ENCODE data around the gene NOP58. TPM values are rescaled to one million over a fixed set of nuclear protein-coding genes. Genes with fewer than 3 reads are reported as not detected.
A peak's percentile ranks its signal among the peaks of the same experiment; 100 is the strongest.
"Not testable (repeated sequence)": the region's sequence is repeated elsewhere in the genome, so short reads cannot be mapped to it uniquely, and the experiment has no call there.

NOP58 gene, protein sequence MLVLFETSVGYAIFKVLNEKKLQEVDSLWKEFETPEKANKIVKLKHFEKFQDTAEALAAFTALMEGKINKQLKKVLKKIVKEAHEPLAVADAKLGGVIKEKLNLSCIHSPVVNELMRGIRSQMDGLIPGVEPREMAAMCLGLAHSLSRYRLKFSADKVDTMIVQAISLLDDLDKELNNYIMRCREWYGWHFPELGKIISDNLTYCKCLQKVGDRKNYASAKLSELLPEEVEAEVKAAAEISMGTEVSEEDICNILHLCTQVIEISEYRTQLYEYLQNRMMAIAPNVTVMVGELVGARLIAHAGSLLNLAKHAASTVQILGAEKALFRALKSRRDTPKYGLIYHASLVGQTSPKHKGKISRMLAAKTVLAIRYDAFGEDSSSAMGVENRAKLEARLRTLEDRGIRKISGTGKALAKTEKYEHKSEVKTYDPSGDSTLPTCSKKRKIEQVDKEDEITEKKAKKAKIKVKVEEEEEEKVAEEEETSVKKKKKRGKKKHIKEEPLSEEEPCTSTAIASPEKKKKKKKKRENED
- 69.5 and 74.5 TPM in 2 replicates for total RNA-seq

DNA sequence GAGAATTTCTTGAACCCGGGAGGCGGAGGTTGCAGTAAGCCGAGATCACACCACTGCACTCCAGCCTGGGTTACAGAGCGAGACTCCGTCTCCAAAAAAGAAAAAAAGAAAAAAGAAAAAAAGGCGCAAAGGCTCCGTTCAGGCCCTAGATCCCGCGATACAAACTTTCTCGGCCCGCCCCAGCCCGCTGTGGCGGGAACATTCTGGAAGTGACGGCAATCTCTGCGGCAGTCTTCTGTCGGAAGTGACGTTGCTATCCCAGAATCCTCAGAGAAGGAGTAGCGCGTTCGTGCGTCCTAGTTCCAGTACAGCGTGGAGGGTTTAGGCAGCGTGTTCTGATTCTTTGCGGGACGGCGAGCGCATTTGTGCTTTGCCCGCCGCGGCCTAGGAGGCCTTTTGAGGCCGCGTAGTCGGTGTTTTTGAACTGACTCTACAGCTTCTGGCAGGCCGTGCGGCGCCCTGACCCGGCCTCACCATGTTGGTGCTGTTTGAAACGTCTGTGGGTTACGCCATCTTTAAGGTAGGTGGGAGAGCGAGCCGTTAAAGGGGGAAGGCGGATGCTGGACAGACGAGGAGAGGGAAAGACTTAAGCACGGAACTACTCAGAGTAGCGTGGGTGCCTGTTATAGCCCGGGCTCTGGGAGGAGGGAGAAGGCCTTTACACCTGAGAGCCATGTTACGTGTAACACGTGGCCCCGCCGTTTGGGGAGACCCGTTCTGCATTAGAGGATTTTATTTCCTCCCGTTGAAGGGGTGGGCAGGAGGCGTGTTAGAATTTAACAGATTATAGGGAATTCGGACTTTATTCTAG, at the start of gene NOP58:
TSS of gene NOP58 (plus strand) at position 297 of the 811 bp plus-strand sequence. CDS start at position 476, 179 bp downstream.
- peak; percentile 92 for DNase-seq (ENCODE audit: low read depth)

DNA sequence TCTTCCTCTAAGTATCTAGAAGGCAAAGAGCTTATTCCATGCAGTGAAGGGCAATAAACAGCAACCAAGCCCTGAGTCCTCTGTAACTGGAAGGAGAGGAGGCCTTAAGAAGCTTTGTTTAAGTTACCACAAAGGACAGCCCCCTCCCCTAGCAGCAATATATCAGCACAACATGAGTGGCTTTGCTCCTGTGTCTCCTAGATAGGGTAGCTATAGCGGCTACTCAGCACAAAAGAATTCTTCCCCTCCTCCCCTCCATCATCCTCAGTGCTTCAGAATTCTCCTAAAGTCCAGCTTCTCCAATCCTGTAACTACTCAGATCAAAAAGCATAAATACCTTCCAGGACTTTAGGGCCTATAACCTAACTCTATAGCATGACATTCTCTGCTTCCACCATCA, 43.7 kb upstream of the NOP58 start:
- DNase-seq (ENCODE audit: low read depth) = no peak

DNA sequence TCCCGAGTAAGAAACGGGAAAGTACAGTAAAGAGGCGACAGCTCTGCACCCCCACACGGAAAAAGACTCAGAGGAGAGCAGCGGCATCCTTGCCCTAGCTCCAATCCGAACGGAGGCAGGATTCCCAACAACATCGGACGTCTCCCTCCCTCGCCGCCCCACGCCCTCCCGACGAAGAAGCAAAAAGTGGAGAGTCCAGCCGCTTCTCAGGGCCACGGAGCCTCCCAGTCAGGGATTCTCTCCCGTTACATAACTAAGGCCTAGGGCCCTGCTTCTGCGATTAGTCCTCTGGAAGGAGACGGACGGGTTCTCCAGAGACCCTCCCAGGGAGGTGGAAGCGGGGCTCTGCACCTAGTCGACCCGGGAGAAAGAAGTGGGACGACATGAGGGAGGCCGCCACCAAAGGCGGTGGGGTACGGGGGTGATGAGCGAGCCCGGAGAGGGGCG, 27.8 kb upstream of the NOP58 start:
- DNase-seq (ENCODE audit: low read depth) = peak; percentile 13

DNA sequence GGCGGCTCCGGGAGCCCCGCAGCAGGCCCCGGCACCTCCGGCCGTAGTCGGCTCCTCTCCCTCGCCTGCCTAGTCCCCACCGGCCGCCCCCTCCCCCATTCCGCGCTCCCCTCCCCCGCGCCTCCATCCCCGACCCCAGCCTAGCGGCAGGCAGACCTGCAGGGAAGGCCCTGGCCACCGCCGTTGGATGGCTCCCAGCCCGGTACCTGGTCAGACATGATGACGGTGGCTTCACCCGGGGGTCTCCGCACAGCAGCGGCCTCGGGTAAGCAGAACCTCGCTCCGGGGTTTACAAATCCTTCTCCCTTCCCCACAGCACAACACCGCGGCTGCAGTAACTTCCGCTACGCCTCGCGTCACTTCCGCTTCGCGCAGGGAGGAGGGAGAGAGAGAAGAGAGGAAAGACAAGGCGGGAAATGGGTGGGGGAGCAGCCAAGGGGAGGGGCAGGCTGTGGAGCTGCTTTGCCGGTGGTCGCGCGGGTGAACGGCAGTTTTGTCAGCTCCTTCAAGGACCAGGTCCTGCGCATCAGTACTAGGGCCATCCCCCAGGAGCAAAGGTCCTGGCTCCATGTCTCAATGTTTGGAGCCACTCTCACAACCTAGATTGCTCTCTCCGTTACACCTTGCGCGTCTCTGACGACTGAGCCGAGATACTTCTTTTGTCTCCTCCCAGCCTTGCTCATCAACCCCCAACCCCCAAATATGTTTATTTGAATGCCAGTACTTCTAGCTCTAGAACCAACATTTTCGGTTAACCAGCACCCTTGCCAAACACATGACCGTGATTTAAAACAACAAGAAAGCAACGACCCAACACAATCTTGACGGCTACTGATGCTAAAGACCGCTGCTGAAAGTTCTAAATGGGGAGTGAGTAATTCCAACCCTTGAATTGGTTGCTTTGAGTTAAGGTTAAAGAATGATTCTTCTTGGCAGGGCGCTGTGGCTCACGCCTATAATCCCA, 27.0 kb upstream of the NOP58 start, which contains the start of gene SUMO1:
TSS of gene SUMO1 (minus strand) at position 364 of the 964 bp plus-strand sequence. CDS start at position 218, 146 bp downstream.
- peak; percentile 79 for DNase-seq (ENCODE audit: low read depth)

DNA sequence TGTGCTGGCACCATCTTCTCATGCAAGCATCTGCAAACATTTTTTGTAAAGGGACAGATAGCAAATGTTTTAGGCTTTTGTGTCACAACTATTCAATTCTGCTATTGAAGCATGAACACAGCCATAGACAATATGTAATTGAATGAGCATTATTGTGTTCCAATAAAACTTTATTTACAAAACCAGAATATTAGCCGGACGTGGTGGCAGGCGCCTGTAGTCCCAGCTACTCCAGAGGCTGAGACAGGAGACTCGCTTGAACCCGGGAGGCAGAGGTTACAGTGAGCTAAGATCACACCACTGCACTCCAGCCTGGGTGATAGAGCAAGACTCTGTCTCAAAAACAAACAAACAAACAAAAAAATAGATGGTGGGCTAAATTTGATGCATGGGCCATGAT, 17.9 kb upstream of the NOP58 start:
- DNase-seq (ENCODE audit: low read depth) = not testable (repeated sequence)

DNA sequence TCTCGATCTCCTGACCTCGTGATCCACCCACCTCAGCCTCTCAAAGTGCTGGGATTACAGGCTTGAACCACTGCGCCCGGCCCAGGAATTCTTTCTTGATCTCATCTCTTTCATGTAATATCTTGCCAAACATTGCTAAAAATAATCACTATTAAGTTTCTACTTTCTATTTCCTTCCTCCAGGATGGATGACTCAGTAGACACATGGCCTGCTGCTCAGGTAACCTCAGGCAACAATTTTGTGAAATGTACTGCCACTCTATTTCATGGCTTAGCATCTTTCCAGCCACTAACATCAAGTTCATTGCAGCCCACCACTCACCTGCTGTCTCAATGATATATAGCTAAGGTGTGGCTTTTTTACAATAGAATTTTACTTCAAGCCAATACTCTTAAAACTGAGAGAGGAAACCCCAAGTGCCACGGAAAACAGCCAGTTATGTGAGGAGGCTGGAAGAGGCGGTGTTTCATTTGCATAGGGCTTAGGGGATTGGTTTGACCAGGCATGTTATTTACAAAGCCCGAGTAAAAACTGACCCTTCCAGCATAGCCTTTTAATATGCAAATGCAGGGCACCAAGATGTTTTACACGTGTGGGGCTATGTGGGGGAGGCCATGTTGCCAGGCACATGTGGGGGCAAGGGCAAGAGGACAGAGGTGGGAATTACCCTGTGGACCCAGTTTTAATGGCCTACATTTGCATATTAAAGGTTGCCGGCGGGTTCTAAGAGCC, 15.9 kb upstream of the NOP58 start:
- DNase-seq (ENCODE audit: low read depth) = peak; percentile 57

DNA sequence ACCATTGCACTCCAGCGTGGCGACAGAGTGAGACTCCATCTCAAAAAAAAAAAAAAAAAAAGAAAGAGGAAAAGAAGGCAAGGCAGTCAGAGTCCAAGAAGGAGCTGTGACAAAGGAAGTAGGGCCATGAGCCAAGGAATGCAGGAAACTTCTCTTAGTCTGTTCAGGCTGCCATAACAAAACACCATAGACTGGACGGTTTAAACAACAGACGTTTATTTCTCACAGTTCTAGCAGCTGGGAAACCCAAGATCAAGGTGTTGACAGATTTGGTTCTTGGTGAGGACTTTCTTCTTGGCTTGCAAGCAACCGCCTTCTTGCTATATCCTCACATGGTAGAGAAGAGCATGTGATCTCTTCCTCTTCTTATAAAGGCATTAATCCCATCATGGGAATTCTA, 14.1 kb upstream of the NOP58 start:
- DNase-seq (ENCODE audit: low read depth) = no peak

DNA sequence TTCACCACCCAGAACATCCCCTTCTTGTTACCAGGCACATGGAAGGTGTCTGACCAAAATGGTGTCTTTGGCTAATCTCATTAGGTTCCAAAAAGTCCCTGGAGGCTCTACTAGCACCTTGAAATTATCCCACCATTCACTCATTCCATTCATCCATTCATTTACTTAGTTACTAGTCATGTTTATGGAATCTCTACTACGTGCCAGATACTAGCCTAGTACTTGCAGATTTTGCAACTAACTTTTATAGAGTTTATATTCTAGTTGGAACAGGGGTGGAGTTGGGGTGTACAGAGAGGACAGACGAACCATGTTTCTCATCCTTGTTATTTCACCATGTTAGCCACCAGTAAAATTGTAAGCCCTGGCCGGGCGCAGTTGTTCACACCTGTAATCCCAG, 4.0 kb upstream of the NOP58 start:
- peak; percentile 36 for DNase-seq (ENCODE audit: low read depth)

DNA sequence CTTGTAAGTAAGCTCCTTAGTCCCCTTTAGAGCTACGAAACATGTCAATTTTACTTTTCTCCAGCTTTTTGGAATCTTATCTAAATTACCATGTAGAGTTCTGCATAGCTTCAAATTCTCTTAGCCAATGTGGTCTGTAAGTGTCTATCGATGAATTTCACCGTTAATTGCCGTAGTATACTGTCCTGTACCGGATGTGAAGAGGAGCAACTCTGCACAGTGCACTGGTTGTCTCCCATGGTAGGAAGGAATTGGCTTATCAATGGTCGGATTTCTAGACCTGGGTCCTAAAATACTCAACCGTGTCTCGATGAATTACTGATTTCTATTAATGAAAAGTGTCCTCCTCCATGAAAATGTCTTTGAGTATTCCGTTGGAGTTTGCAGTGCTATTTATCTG, 1.9 kb downstream of the NOP58 start:
- DNase-seq (ENCODE audit: low read depth) = no peak

DNA sequence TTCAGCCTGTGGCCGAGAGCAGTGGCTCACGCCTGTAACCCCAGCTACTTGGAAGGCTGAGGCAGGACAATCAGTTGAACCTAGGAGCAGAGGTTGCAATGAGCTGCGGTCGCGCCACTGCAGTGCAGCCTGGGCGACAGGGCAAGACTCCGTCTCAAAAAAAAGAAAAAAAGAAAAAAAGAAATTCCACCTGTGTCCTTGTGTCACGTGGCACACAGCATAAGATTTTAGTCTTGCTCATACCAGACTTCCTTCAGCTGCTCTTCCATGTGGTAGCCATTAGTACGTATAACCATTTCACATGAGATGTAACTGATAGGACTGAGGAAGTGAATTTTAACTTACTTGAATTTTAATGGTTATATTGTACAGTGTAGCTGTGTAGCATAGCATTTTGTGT, 4.0 kb downstream of the NOP58 start:
- DNase-seq (ENCODE audit: low read depth) = no peak

DNA sequence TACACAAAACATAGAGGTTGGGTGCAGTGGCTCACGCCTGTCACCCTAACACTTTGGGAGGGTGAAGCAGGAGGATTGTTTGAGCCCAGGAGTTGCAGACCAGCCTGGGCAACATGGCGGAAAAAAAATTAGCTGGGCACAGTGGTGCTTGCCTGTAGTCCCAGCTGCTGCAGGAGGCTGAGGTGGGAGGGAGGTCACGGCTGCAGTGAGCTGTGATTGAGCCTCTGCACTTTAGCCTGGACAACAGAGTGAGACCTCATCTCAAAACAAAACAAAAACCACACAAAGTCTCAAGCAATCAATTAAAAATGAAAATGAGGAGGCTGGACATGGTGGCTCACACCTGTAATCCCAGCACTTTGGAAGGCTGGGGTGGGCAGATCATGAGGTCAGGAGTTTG, 4.9 kb downstream of the NOP58 start:
- no peak for DNase-seq (ENCODE audit: low read depth)

DNA sequence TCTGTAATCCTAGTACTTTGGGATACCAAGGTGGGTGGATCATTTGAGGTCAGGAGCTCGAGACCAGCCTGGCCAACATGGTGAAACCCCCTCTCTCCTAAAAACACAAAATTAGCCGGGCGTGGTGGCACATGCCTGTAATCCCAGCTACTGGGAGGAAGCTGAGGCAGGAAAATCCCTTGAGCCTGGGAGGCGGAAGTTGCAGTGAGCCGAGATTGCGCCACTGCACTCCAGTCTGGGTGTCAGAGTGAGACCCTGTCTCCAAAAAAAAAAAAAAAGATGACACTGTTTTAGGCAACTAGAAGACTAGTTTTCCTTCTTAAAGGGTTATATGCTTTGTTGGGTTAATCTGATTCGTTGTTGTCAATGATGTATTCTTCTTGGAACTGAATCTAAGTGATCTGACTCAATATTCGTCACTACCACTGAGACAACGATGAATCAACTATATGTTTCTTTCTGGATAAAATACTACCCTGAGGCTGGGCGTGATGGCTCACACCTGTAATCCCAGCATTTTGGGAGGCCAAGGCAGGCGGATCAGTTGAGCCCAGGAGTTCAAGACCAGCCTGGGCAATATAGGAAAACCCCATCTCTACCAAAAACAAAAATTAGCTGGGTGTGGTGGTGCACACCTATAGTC, 10.6 kb downstream of the NOP58 start:
- not testable (repeated sequence) for DNase-seq (ENCODE audit: low read depth)

DNA sequence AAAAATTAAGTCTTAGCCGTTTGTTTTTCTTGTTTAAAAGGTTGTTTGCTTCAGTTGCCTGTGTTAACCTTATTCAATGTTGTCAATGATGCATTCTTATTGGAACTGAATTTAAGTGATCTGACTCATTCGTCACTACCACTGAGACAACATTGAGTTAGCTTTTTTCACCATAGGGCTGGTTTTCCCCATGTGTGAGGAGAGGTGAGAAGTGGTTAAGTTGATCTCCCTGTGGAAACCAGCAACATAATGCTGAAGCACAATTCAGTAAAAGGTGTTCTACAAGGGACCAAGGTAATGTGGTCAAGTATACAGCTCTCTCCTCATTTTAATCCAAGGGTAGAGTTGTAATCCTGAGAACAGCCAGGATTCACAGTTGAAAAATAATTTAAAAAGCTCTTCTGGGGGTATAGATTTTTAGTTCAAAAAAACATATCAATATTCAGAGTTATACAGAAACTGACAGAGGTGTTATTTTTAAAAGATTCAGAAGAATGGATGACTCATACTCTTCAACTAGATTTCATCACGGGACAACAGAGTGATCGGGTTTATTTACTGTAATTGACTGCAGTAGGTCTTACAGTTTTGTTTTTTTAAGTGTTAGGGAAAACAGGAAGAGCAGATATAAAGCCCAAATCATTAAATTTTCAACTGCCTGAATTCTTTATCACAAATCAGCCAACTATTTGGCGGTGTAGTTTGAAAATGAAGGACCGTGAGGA, 12.6 kb downstream of the NOP58 start:
- peak; percentile 89 for DNase-seq (ENCODE audit: low read depth)

DNA sequence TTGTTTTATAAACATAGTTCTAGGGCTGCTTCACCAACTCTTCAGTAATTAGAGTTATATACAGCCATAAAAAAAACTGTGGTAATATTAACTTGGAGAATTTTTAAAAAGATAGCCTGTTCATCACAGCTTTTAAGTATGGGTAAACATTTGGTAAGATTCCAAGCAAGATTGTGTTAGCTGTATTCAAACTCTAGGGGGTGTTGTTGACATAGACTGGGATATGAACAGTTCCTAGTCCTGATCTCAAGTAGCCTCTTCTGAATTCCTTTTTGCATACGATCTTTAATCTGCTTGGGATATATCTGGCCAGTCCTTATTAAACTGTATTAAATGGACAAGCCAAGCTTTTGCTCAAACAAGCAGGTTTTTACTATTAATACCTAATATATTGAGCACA, 13.4 kb downstream of the NOP58 start:
- peak; percentile 74 for DNase-seq (ENCODE audit: low read depth)

DNA sequence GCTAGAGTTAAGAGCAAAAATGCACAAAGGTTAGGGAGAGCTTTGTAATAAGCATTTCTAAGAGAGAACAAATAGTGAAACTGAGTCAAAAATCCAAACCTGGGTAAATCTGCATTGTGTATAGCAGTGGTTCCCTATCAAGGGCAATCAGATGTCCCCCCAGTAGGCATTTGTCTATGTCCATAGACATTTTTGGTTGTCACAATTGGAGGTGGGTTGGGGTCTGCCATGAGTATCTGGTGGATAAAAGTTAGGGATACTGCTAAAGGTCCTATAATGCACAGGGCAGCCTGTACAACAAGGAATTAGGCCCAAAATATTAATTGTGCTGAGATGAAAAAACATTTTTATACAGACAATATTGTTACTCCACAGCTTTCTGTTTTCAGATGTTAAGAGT, 21.0 kb downstream of the NOP58 start:
- DNase-seq (ENCODE audit: low read depth) = no peak

DNA sequence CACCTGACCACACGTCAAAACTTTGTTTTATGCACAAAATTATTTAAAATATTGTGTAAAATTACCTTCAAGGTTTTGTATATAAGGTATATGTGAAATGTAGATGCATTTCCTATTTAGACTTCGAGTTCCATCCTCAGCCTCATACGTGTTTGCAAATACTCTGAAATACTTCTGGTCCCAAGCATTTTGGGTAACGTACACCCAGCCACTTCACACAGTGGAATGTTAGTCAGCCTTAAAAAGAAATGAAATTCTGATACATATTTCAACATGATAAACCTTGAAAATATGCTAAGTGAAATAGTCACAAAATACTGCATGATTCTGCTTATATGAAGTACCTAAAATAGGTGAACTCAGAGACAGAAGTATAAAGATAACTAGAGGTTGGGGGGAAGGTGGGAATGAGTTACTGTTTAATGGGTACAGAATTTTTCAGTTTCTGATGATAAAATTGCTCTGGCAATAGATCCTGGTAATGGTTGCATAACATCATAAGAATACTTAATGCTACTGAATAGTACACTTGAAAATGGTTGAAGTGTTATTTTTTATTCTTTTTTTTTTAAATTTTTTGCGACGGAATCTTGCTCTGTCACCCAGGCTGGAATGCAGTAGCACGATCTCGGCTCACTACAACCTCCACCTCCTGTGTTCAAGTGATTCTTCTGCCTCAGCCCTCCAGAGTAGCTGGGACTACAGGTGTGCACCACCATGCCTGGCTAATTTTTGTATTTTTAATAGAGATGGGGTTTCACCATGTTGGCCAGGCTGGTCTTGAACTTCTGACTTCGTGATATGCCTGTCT, 24.0 kb downstream of the NOP58 start:
- DNase-seq (ENCODE audit: low read depth) = no peak

DNA sequence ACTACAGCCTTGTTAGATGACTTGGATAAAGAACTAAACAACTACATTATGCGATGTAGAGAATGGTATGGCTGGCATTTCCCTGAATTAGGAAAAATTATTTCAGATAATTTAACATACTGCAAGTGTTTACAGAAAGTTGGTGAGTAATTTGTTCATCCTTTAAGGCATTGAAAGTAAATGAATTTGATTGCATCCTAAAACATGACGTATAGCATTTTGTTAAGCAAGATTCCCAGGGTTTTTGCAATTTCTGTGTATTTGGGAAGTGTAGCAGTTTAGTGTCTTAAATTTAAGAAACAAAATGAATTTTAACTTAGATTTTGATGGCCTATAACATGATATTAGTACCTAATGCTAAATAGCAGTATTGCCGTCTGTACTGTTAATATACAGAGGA, 24.8 kb downstream of the NOP58 start:
- DNase-seq (ENCODE audit: low read depth) = no peak

DNA sequence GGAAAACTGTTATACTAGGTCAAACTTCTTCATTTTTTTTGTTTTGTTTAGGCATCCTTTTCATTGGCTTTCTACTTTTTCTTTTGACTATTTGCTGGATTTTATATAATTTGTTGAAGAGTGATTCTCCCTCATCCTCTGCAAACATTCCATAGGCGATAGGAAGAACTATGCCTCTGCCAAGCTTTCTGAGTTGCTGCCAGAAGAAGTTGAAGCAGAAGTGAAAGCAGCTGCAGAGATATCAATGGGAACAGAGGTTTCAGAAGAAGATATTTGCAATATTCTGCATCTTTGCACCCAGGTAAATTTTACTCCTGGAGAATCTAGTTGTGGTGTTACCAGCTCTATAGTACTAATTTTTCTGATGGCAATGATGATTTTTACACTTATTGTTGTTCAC, 25.4 kb downstream of the NOP58 start:
- no peak for DNase-seq (ENCODE audit: low read depth)

DNA sequence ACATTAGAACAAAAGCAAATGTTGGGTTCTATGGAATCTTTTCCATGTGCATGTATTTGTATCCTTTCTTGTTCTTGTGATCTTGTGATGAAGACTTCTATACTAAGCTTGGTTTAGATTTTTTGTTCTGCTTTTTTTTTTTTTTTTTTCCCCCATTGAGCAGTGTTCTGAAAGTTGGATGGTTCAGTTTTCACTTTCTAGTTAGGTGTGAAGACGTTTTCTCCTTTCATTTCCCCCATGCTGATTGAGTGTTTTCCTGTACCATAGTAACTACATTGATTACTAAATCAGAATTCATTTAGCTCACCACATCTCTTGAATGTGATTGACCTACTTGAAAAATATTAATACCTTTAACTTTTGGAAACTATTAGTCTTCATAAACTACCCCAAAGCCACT, 34.1 kb downstream of the NOP58 start:
- DNase-seq (ENCODE audit: low read depth) = no peak
